Vagina (tissue), 2 donors: ENCODE data around the gene ZRANB3.

Source experiments
- POLR2AphosphoS5 ChIP-seq, 2 donors: sonication (generic); formaldehyde crosslinking; IDR thresholded peaks; one replicate each; pipeline ENCODE4 v1.9.0; 2017; ENCODE audit warnings: antibody characterized with exemption in 2 of 2, mild to moderate bottlenecking in 2 of 2, low read depth in 1 of 2; ENCODE audit not compliant: insufficient read depth in 1 of 2
- TF ChIP-seq, protein P1 (sequence below), 3 experiments: fragments of 450-650 bp in 2 of 3; fragments of 200-600 bp in 1 of 3; sonication (generic) in 1 of 3; IDR thresholded peaks; one replicate each; pipeline ENCODE4 v1.5.1; 2017 to 2019; ENCODE audit warnings: antibody characterized with exemption in 3 of 3, mild to moderate bottlenecking in 2 of 3, moderate library complexity in 2 of 3

DNA sequence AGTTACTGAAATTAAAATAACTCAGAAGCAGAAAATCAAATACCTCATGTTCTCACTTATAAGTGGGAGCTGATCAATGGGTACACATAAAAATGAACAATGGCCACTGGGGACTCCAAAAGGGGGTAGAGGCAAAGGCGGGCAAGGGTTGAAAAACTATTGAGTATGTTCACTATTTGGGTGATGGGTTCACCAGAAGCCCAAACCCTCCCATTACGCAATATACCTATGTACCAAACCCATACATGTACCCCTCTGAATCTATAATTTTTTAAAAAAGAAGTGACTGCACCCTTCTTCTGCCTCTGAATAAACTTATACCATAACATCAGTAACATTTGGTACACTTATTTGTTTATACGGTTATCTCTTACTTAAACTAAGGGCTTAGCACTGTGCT lies 119.4 kb downstream of the ZRANB3 start:
- TF ChIP-seq, protein P1, sequence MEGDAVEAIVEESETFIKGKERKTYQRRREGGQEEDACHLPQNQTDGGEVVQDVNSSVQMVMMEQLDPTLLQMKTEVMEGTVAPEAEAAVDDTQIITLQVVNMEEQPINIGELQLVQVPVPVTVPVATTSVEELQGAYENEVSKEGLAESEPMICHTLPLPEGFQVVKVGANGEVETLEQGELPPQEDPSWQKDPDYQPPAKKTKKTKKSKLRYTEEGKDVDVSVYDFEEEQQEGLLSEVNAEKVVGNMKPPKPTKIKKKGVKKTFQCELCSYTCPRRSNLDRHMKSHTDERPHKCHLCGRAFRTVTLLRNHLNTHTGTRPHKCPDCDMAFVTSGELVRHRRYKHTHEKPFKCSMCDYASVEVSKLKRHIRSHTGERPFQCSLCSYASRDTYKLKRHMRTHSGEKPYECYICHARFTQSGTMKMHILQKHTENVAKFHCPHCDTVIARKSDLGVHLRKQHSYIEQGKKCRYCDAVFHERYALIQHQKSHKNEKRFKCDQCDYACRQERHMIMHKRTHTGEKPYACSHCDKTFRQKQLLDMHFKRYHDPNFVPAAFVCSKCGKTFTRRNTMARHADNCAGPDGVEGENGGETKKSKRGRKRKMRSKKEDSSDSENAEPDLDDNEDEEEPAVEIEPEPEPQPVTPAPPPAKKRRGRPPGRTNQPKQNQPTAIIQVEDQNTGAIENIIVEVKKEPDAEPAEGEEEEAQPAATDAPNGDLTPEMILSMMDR (IDR thresholded peaks at IDR 0.05) = no peak
- no peak for TF ChIP-seq POLR2AphosphoS5 (IDR thresholded peaks at IDR 0.05; ENCODE audit: insufficient read depth in 1 of 2, low read depth in 1 of 2)
